Gastrocnemius medialis (tissue), 4 donors: ENCODE measurements around the gene TMEM150A. TPM values are rescaled to one million over a fixed set of nuclear protein-coding genes. Genes with fewer than 3 reads are reported as not detected.

ENCODE experiments used
- ATAC-seq, 2 donors: fragments of 150-250 bp; one replicate each; pipeline ENCODE4 v1.9.1; 2016
- DNase-seq, 2 donors: peaks; one replicate each; pipeline ENCODE4 v3.0.0-alpha.2; 2019
- H3K27ac ChIP-seq, 4 donors: fragments of 200-600 bp; sonication (generic); 1 replicate in 1 of 4; 2 replicates in 3 of 4; pipeline ENCODE4 v1.5.1; 2016 to 2018; ENCODE audit warnings: mild to moderate bottlenecking in 2 of 4, moderate library complexity in 1 of 4
- H3K27me3 ChIP-seq, 3 donors: fragments of 200-600 bp; sonication (generic) in 2 of 3; 1 replicate in 1 of 3; 2 replicates in 2 of 3; pipeline versions ENCODE4 v1.5.1 to v1.6.0; 2016 to 2019; ENCODE audit warnings: mild to moderate bottlenecking in 1 of 3, moderate library complexity in 1 of 3
- H3K36me3 ChIP-seq, 2 donors: fragments of 200-600 bp; sonication (generic) in 1 of 2; one replicate each; pipeline ENCODE4 v1.5.1; 2017 to 2018
- H3K4me1 ChIP-seq, 2 donors: fragments of 200-600 bp; sonication (generic) in 1 of 2; one replicate each; pipeline ENCODE4 v1.5.1; 2016 to 2017; ENCODE audit warnings: mild to moderate bottlenecking in 2 of 2
- H3K4me3 ChIP-seq, 4 donors: fragments of 200-600 bp; sonication (generic) in 3 of 4; 1 replicate in 1 of 4; 2 replicates in 3 of 4; pipeline ENCODE4 v1.5.1; 2016 to 2019; ENCODE audit warnings: mild to moderate bottlenecking in 2 of 4
- H3K9me3 ChIP-seq, 3 donors: fragments of 200-600 bp; sonication (generic) in 2 of 3; 1 replicate in 1 of 3; 2 replicates in 2 of 3; pipeline ENCODE4 v1.5.1; 2016 to 2019
- CTCF ChIP-seq, 5 experiments: fragments of 450-650 bp in 3 of 5; fragments of 200-600 bp in 2 of 5; sonication (generic) in 2 of 5; IDR thresholded peaks in 4 of 5; conservative IDR thresholded peaks in 1 of 5; 1 replicate in 4 of 5; 2 replicates in 1 of 5; pipeline ENCODE4 v1.5.1; 2016 to 2019; ENCODE audit warnings: antibody characterized with exemption in 5 of 5, mild to moderate bottlenecking in 3 of 5, moderate library complexity in 3 of 5
- POLR2A ChIP-seq, 2 donors: fragments of 450-650 bp; IDR thresholded peaks; one replicate each; pipeline ENCODE4 v1.6.1; 2017; ENCODE audit warnings: antibody characterized with exemption in 2 of 2, mild to moderate bottlenecking in 2 of 2, moderate library complexity in 2 of 2
- in situ Hi-C, 4 donors: fragments of 200-750 bp; cut with MboI; loops; one replicate each; pipeline versions ENCODE4 v1.15.0 to v1.8.0; 2017; ENCODE audit warnings: low sequenced_read_pairs in 4 of 4
- intact Hi-C: fragments of 100-400 bp; cut with DNase I; formaldehyde crosslinking; loops from one replicate; pipeline ENCODE4 v1.15.1; 2023; ENCODE audit warnings: low total_unique reads
- total RNA-seq, 4 donors: library from RNA; depleted of rRNA; stranded (reverse); fragments of >200 nt; gene quantifications; one replicate each; pipeline versions ENCODE4 v1.1.0 to v1.2.3, GENCODE V29; 2016

The TMEM150A gene
- total RNA-seq, 4 donors from 2014 or later = 44.4 to 102 (median 80.7) TPM

- peaks cover 0 to 40% of the 10 kb centered on the region in 2 donors for H3K36me3 ChIP-seq
- in situ Hi-C loops = loop anchor here in 2 of 4 donors (5.0 kb wide), 1 partner anchor 130 kb away; no protein-coding TSS in a partner anchor
- H3K4me1 ChIP-seq = peaks cover 5 to 13% of the 10 kb centered on the region in 2 donors
- intact Hi-C loops = loop anchor here (1.0 to 2.0 kb wide), 3 partner anchors 51 to 161 kb away; partner anchors contain the start of gene TMEM150A
- DNase-seq (peak; percentile 71 to 85), ATAC-seq (peak; percentile 67 to 89)
- no peaks in the 10 kb centered on the region for H3K27me3 ChIP-seq
- peak in 1 of 2 donors; percentile 12 for TF ChIP-seq POLR2A (IDR thresholded peaks at IDR 0.05)
- peak; percentile 90 to 96 (median 92) for TF ChIP-seq CTCF (IDR thresholded peaks at IDR 0.05 in 4 of 5, conservative IDR thresholded peaks at IDR 0.05 in 1 of 5)
- H3K9me3 ChIP-seq = no peaks in the 10 kb centered on the region
- peak overlapping the region; percentile 53 to 99 (median 64) for H3K27ac ChIP-seq
- H3K4me3 ChIP-seq = no peak overlapping the region
These were observed 50.5 kb downstream of the TMEM150A start for GRCh38 chr2:85551698-85552678.

- peak overlapping the region; percentile 53 to 99 (median 56) for H3K27ac ChIP-seq
- no peaks in the 10 kb centered on the region for H3K27me3 ChIP-seq
- no peak for TF ChIP-seq POLR2A (IDR thresholded peaks at IDR 0.05)
- no peak for TF ChIP-seq CTCF (IDR thresholded peaks at IDR 0.05 in 4 of 5, conservative IDR thresholded peaks at IDR 0.05 in 1 of 5)
- H3K4me1 ChIP-seq = peaks cover 11 to 21% of the 10 kb centered on the region in 2 donors
- peaks cover 0 to 30% of the 10 kb centered on the region in 2 donors for H3K36me3 ChIP-seq
- ATAC-seq (no peak), DNase-seq (no peak)
- in situ Hi-C loops = loop anchor here in 2 of 4 donors (5.0 kb wide), 1 partner anchor 128 kb away; no protein-coding TSS in a partner anchor
- H3K4me3 ChIP-seq = no peak overlapping the region
- H3K9me3 ChIP-seq = no peaks in the 10 kb centered on the region
- intact Hi-C loops = loop anchor here (2.0 kb wide), 1 partner anchor 52 kb away; the partner anchor contains the start of gene TMEM150A
These were observed 52.0 kb downstream of the TMEM150A start for GRCh38 chr2:85550486-85550885.

- Histone ChIP-seq H3K4me3 (no peak overlapping the region), H3K27ac (peak overlapping the region; percentile 53 to 99 (median 56)), H3K4me1 (peaks cover 14 to 27% of the 10 kb centered on the region in 2 donors), H3K27me3 (no peaks in the 10 kb centered on the region), H3K36me3 (peaks cover 0 to 31% of the 10 kb centered on the region in 2 donors), H3K9me3 (no peaks in the 10 kb centered on the region)
- DNase-seq (no peak), ATAC-seq (no peak)
- in situ Hi-C loops (loop anchor here in 3 of 4 donors (5.0 kb wide), 1 partner anchor 128 kb away; no protein-coding TSS in a partner anchor), intact Hi-C loops (loop anchor here (2.0 kb wide), 1 partner anchor 53 kb away; the partner anchor contains the start of gene TMEM150A)
- TF ChIP-seq POLR2A (IDR thresholded peaks at IDR 0.05) (no peak), CTCF (IDR thresholded peaks at IDR 0.05 in 4 of 5, conservative IDR thresholded peaks at IDR 0.05 in 1 of 5) (no peak)
These were observed 52.7 kb downstream of the TMEM150A start for GRCh38 chr2:85549826-85550225.

GRCh38 chr2:85549095-85549494, 53.4 kb downstream of the TMEM150A start:
- peaks cover 20 to 34% of the 10 kb centered on the region in 2 donors for H3K4me1 ChIP-seq
- DNase-seq = no peak
- peak overlapping the region in 3 of 4 donors; percentile 53 to 99 (median 60) for H3K27ac ChIP-seq
- peaks cover 0 to 31% of the 10 kb centered on the region in 2 donors for H3K36me3 ChIP-seq
- intact Hi-C loops (no loop called here), in situ Hi-C loops (loop anchor here in 1 of 4 donors (5.0 kb wide), 1 partner anchor 127 kb away; no protein-coding TSS in a partner anchor)
- no peak for ATAC-seq
- no peak overlapping the region for H3K4me3 ChIP-seq
- TF ChIP-seq CTCF (IDR thresholded peaks at IDR 0.05 in 4 of 5, conservative IDR thresholded peaks at IDR 0.05 in 1 of 5) = no peak
- TF ChIP-seq POLR2A (IDR thresholded peaks at IDR 0.05) = no peak
- no peaks in the 10 kb centered on the region for H3K9me3 ChIP-seq
- no peaks in the 10 kb centered on the region for H3K27me3 ChIP-seq
